HG02885 (cell line): ENCODE results near the gene UQCR11.
"Not testable (repeated sequence)": the region's sequence is repeated elsewhere in the genome, so short reads cannot be mapped to it uniquely, and the experiment has no call there.

Experiments
- ATAC-seq: cut with Tn5 transposase; IDR thresholded peaks from one replicate; pipeline ENCODE4 v1.9.1; 2021; ENCODE audit warnings: mild to moderate bottlenecking; ENCODE audit not compliant: unreplicated experiment, poor library complexity

UQCR11 gene

DNA sequence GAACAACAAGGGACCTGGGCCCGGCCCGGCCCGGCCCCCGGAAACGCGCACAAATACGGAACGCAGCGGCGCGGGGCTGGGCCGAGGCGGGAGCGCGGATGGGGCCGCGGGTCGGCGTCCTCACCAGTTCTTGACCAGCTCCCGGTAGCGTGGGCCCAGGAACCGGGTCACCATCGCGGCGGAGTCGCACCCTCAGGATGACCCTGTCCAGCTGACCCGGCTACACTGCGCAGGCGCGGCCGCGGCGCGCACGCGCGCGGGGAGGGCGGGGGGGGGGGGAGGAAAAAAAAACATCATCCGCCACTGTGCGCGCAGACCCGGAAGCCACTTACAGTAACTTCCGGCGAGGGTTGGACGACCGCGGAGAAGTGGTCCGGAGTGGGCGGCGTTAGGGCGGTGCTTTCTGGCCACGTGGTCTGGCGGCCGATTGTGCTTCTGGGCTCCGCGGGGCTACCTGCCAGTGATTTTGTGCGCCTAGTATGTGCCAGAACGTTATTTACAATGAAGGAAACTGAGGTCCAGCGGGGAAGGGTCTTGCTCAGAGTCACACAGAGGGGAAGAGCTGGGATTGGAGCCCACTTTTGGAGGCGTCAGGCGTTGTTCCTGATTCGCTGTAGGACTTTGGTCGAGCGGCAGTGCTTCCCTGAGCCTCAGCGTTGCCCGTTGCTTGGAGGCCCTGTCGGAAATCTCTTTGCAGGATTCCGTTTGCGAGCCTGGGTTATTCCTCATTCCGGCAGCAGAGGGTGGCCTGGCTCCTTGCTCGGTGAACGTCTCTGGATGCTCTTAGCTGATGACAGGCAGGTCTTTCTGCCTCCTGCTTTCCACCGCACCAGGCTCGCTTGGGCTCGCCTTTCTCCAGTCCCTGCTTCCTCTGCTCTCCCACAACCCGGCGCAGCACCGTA lies at the start of gene UQCR11:
Gene UQCR11 (minus strand): TSS at position 227 of the 902 bp plus-strand sequence. CDS start 53 bp downstream, at position 174.
- peak; percentile 89 for ATAC-seq

DNA sequence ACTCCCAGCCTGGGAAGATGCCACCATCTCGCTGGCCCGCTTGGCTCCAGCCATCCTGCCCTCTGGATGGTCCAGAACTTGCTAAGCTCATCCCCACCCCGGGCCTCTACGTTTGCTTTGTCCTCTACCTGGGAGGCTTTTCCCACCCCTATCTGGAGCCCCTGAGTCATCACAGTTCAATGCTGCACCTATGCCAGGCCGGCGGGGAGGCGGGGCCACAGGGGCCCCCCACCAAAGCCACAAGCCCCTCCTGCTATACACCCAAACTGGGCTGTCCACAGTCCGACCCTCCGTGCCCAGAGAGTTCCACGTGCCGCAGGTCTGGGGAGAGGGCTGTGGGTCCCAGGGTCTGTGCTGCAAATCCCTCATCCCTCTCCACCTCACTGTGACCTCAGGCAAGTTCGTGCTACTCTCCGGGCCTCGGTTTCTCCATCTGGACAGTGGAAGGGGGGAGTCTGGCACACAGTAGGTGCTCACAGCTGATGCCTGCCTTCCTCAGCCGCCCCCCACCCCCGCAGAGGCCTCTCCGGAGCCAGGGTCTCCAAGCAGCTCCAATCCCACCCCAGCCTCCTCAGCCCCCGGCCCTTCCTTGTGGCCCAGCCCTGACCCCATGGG lies 49.0 kb upstream of the UQCR11 start:
- no peak for ATAC-seq

DNA sequence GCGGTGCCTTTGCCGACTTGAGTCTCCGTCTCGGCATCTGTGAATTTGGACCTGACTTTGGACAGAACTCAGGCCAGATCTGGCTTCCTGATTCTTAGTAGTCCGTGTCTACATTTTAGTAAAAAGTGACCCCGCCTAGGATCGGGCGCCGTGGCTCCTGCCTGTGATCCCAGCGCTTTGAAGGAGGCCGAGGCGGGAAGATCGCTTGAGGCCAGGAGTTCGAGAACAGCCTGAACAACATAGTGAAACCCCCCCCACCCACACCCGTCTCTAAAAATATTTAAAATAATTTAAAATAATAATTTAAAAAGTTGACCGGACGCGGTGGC lies 48.0 kb upstream of the UQCR11 start:
- ATAC-seq: no peak

DNA sequence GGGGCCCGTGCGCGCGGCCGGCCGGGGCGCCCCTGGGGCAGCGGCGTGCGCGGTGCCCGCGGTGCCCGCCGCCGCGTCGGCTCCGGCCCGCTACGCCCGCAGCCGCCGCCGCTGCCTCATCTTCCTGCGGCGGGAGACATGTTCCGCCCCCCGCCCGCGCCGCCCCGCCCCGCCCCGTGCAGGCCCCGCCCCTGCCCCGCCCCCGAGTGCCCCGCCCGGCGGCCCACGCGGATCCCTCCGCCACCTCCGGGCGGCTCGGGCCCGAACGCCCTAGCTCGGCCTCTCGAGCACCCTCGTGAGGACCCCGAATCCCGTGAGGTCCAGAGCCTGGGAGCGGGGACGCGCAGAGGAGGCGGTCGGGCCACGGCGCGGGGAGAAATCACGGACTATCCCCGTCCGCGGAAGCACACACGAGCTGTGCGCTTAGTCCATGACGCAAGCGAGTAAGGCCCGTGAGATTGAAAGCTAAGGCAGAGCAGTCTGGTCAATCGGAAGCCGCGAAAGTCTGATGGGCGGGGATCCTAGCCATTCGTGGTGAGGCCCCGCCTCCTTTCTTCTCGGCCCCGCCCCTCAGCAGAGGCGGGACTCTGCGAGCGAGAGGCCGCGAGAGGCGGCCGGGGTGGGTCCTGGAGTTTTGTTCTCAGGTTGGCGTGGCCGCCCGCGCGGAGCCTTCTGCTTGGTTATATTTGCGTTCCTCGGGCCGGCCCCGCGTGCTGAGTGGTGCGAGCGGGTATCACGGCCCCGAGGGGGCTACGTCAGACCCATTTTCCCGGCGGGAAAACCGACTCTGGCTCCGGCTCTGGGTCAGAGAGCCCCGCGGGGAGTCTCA lies 47.4 kb upstream of the UQCR11 start, which contains the start of gene TCF3:
Gene TCF3 (minus strand): TSS at position 145 of the 829 bp plus-strand sequence. CDS start 2,367 bp downstream, outside the sequence.
- peak; percentile 73 for ATAC-seq

DNA sequence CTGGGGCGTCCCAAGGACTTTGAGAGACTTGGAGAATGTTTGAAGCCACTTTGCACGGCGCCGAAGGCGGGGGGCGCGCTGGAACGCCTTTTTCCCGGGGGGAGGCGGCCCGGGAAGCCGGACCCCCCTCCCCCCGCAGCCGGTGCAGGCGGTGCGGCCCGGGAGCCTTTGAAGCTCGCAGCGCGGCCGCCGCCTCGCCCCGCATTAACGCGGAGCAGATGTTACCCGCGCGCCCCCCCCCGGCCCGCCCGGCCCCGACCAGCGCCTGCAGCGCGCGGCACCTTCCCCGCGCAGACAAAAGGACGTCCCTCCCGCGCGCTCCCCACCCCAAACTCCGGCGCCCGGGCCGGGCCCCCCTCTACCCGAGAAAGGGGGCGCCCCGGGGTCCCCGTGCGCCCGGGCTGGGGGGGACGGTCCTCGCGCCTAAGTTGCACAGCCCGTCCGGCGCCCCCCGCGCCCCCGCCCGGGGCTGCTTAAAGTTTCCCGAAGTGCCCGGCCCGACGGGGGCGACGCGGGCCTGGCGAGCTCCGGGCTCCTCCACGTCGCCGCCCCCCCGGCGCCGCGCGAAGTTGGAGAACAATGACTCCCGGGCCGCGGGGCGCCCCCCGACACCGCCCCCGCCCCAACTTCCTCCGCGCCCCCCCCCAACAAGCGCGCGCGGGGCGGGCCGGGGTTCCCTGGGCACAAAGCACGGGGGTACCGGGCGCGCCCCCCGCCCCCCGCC lies 46.5 kb upstream of the UQCR11 start:
- no peak for ATAC-seq

DNA sequence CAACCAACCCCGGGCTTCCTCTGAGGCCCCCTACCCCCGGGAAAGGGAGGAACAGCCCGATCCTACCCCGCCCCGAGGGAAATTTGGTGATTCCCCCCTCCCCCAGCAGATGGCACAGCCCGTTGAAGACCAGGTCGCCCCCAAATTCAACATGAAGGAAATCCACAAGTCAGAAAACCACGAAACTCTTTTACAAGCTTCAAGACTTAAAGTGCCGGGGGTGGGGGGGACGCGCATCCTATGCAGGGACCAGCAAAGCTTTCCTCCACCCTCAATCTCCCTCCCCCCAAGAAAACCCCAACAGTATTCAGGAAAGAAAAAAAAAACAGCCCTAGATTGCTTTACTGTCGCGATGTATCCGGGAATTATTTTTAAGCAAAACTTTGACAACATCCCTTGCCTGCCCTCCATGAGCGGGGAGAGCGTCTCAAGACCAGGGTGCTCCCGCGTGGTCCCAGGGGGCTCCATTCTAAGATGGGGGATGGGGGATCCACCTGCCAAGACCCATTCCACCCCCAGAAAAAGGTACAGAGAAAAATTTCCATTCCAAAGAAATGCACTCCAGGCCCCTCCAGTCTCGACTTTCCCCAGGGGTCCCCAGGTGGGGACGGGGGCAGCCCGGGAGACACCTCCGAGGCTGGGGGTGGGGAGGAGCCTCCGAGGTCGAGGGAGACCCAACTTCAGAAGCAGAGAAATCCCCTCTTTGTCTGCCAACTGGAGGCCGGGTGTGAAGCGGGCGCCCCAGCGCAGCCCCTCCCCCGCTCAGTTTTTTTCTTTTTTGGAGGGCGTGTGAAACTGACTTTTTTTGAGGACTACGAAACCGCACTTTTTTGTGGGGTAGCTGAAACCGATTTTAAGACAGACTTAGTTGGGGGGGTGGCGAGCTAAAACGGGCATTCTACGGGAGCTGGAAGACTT lies 45.6 kb upstream of the UQCR11 start:
- no peak for ATAC-seq

DNA sequence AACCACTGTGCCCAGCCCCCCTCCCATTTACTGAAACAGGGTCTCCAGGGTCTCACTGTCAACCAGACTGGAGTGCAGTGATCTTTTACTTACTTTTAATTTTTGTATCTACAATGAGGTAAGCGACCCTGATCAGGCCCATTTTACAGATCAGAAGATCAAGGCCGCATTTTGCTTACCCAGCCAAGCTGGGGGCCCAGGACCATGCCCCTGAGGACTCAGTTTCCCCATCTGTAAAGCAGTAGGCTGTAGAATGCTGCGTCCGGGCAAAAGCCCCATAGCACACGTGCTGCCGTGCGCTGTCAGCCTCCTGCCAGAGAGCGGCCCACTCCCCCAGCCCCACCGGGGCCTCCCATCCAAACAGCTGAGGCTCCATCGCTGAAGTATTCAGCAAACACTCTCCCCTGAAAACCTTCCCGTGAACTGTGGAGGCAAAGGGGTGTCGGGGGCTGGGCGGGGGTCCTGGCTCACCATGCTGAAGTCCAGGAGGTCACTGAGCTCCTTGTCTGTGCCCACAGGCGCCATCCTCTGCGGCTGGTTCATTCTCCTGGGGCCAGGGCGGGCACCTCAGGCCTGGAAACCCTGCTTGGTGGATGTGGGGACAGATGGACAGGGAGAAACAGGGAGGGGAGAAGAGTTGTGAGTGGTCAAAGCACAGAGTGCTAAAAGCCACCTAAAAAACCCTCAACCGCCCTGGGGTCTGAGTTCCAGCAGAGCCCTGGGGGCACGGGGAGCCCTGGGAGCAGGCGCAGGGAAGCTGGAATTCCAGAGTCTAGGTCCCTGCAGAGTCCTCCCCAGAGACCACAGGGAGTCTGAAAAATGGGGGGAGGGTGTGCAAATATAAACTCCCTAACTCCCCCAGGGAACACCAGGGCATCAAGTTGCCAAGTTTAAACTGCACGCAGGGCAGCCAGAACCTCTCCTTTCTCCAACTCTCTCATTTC lies 44.7 kb upstream of the UQCR11 start:
- ATAC-seq: no peak

DNA sequence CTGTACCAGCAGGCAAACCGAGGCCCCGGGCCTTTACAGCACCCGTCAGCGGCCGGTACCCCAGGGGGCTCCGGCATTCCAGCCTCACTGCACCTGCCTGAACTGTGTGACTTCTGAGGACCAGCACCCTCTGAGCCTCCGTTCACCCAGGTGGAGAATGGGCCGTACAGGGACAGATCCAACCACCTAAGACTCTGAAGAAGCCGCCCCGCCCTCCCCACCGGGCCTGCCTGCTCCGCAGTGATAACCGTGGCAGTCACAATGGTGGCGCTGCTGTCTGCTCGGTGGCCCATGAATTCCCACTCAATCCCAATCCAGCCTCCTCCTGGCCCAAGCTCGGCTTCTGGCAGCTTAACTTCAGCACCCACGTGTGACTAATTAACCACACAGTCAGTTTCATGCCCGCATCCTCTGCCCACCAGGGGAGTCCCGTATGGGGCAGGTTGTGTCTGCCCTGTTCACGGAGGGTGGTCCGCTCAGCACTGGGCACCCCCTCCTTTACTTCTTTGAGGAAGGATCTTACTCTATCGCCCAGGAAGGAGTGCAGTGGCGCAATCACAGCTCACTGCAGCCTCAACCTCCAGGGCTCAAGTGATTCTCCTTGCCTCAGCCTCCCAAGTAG lies 43.8 kb upstream of the UQCR11 start:
- no peak for ATAC-seq

DNA sequence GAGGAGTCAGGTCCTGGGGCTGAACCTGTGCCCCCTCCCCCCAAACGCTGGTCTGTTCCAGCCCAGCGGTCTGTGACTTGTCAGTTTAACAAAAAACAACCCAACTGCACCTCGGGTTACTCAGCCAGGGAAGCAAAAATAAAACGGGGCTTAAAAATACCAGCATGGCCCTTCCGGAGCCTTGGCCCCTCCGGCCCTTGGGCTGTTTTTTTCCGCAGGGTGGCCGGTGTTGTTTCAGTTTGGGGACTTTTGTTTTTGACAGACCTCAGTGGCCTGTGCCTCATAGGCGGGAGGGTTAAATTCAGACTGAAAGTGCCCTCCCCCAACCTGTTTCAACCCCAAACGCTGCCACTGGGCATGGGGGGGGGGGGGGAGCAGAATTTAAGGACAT lies 43.2 kb upstream of the UQCR11 start:
- no peak for ATAC-seq

DNA sequence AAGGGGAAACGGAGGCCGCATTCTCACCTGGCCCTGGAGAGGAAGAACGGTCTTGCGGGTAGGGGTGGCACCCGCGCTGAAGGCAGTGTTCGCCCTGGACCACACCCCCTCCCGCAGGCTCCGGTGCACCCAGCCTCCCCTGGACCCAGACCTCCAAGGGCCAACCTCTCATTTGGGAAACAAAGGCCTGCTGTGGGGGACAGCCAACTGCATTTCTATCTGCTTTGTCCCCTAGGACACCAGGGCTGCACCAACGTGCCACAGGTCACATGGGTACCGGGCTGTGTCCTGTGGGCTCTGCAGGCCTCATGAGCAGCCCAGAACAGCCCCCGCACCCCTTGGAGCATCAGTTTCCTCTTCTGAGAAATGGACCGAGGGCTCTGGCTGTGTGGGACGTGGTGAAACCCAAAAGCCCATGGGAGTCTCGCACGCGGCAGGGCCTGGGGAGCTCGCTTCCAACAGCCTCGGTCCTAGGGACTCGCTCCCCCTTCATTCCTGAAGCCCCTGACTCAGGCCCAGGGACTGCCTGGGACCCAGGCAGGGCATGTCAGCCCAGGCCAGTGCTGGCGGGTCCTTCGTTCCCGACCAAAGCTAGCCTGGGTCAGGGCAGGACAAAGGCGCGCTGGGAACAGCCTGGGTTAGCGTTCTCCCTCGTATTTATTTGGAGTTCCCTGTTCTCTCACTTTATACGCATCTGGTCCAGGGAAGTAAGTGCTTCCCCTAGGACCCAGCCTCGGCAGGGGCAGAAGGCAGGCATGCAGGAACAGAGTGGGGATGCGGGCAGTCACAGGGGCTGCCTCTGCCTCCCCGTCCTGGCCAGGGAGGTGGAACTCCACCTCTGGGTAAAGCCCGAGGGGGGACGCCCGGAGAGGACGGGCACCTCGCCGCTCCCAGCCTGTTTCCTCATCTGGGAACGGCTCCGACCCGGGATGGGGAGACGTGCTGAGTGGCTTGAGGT lies 42.5 kb upstream of the UQCR11 start:
- no peak for ATAC-seq

DNA sequence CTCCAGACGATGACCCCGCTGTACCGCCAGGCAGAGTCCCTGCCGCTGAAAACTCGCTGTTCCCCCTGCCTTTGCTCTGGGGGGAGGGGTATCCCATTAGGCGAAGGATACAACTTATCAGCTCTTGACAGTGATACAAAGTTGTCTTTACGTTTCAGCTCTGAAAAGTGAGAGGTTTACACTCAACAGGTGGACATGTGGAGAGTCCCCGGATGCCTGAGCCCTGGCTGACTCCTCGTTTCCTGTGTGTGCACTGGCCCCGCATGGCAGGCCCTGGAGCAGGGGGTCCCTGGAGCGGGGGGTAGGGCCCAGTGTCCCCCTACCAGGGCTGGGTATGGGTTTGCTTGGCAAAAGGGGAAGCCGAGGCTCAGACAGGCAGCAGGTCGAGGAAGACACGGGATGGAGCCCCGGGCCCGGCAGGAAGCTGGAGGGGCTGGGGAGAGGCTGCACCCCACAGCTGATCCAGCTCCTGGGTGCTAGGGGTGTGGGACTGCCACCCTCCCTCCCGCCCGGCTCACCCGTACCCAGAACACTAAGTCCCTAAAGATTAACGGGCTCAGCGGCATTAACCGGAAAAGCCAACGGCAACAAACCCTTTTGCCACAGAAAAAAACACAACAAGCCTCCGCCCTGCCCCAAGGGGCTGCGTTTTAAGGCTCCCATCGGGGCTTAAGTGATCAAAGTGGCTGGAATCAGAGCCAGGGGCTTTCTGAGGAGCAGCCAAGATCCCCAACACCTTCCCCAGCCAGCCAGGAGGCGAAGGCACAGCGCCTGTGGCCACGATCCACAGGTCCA lies 41.6 kb upstream of the UQCR11 start:
- ATAC-seq: no peak

DNA sequence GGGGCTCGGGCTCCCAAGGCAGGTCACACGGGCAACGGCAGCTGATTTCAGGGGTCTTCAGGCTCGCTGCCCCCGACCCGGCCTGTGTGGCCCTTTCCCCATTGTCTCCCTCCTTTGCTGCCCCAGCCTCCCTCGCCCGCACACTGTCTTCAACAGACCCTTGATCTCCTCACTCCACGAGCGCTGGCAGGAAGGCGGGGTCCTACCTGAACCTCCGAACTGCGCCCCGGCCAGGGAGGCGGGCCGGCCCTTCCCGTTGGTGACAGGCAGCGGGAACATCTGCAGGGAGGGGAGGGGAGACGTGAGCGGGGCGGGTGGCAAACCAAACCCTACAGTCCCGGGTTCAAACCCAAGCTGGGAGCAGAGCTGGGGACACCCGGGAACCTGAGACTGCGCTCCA lies 40.9 kb upstream of the UQCR11 start:
- no peak for ATAC-seq

DNA sequence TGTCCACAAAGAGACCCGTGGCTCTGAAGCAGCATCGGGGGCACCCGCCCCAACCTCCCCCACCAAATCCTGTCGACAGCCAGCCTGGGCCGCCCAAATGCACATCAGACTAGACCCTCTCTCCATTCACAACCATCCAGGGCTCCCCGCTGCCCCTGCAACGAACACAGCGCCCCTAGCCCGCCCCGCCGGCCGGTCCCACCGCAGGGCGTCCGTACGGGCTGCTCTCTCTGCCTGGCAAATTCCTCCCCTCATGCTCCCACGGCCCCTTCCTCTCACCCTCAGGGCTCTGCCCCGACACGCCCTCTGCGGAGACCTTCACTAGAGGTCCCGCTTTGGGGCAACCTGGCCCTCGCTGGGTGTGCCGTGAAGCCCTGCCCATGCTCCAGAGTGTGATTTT lies 40.0 kb upstream of the UQCR11 start:
- ATAC-seq: no peak

DNA sequence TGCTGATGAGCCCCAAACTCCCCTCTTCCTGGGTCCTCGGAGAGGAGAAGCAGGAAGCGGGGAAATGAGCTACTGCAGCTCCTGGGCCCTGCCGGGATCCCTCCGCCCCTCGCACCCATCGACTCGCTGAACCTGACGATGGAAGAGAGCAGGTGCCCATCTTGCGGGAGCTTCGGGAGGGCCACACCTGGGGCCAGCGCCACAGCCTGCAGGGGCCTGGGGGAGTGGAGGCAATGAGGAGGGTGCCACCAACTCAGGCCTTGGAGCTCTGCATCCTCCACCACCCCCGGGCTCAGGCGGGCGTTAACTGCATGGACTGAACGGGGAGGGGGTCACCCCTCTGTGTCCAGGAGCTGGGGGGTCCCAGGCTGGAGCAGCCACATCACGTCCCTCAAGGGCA lies 38.8 kb upstream of the UQCR11 start:
- no peak for ATAC-seq

DNA sequence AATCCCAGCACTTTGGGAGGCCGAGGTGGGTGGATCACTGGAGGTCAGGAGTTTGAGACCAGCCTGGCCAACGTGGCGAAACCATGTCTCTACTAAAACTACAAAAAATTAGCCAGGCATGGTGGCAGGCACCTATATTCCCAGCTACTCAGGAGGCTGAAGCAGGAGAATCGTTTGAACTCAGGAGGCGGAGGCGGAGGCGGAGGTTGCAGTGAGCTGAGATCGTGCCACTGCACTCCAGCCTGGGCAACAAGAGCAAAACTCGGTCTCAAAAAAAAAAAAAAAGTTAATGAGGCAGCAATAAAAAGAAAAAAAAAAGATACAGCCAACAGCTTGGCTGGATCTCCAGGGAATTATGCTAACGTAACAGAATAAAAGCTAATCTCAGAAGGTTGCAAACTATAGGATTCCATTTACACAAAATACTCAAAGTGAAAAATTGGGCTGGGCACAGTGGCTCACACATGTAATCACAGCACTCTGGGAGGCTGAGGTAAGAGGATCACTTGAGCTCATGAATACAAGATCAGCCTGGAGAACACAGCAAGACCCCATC lies 35.7 kb upstream of the UQCR11 start:
- not testable (repeated sequence) for ATAC-seq
